ENCODE results near the gene TINCR.
"Not testable (repeated sequence)": the region's sequence is repeated elsewhere in the genome, so short reads cannot be mapped to it uniquely, and the experiment has no call there.

Gene TINCR

DNA sequence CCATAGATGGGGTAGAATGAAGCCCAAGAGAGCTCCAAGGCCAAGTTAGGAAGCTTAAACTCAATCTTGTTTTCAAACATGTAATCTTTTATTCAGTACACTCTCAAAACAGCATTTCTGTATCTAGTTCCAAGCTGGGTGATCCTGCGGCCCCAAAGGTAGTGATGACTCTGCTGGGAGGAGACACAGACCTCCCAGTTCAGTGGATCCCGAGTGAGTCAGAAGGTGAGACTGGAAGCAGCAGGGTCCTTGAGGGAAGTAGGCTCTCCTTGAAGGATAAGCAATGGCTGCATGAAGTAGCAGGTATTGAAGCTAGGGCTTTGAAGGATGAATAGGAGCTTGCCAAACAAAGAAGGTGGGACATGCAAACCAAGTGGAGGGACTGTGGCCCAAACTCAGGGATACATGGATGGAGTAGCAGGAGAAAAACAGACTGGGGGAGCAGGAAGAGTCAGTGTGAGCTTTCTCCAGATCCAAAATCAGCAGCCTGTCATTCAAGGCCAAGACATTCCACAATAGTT lies 9.6 kb downstream of the TINCR start:
- DNase-seq (ENCODE audit: low spot score) = no peak

DNA sequence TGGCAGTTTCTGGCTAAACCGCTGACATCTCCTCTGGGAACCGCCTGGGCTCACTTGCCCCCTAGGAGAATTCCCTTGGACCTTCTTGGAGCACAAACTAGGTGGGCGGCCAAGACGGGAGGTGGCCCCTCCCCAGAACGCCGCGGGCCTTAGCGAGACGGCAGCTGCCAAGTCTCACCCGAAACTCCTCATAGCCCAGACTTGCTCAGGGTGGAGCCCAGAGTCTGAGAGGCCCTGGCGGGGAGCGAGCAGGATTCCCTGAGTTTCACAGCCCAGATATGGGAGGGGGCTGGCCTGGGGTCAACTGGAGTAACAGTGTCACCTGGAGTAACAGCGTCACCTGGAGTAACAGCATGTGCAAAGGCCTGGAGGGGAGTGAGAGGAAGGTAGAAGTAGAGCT lies 10.1 kb downstream of the TINCR start:
- no peak for DNase-seq (ENCODE audit: low spot score)

DNA sequence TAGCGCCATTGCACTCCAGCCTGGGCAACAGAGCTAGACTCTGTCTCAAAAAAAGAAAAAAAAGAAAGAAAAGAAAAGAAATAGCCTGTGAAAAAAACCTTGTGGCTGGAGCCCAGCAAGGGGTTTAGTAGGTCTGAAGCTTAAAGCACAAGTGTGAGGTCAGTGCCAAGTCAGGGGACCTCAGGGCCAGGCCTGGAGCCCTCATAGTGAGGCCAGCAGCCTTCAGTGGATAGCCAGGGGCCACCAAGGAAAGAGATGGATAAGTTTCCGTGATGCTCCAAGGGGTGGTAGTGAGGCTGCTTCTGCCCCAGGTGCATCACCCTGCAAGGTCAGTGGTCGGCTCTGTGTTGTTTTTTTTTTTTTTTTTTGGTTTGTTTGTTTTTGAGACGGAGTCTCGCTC lies 12.9 kb downstream of the TINCR start:
- DNase-seq (ENCODE audit: low spot score) = no peak

DNA sequence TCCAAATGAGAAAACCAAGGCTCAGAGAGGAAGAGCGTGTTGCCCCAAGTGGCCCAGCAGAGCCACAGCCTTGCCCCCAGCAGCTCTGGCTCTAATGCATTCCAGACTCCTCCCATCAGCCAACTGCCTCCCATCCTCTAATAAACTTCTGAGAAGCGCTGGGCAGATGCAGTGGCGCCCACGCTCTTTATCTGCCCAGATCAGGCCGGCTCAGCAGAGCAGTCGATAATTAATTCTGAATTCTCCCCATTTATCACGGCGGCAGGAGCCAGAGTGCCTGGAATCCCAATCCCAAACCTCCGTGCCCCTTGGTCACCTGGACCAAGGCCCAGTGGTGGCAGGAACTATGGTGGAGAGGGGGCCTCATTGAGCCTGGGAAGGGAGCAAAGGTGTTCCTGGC lies 13.9 kb downstream of the TINCR start:
- no peak for DNase-seq (ENCODE audit: low spot score)

DNA sequence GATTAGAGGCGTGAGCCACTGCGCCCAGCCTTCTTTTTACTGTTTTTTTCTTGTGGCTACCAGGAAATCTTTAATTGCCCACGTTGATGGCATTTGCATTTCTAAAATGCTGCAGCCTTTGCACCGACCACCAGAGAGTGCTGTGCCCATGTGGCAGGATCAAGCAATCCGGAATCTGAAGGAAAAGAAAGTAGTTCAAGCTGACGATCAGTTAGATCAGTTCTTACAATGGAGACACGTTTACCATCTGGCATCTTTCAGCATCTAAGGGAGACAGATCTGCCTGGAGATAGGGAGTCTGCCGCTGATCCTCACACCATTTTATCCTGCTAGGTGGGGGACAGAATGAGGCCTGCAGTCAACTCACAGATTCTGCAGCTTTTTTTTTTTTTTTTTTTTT lies 19.9 kb downstream of the TINCR start:
- peak; percentile 69 for DNase-seq (ENCODE audit: low spot score)

DNA sequence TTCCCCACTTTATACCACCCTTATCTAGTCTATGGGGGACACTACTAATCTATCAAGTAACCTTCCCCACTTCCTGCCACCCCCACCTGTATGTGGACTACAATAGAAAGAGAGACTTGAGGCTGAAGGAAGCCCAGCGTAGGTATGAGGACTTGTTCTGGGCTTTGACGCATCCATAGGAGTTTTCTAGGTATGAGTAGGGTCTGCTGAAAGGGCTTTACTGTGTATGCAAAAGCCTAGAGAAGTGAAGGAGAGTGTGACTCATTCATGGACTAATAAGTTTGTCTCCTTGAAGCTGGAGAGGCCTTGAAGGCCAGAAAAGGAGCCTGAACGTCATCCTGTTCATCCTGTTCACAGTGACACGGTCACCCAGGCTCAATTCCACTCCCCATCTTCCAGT lies 21.8 kb downstream of the TINCR start:
- no peak for DNase-seq (ENCODE audit: low spot score)

DNA sequence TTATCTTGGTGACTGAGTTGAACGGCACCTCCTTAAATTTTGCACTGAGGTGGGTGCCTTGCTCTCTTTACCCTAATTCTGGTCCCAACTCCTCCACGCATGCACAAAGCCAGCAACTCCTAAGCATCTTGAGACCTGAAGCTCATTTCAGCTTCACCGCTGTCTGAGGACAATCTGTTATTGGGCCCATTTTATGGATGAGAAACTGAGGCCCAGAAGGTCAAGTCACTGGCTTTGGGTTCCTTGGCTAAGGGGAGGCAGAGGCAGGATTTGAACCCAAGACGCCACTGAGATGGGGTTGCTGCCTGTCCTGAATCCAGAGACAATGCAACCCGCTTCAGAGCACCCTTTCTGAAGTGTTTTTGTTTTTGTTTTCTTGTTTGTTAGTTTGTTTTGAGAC lies 22.7 kb downstream of the TINCR start:
- no peak for DNase-seq (ENCODE audit: low spot score)

DNA sequence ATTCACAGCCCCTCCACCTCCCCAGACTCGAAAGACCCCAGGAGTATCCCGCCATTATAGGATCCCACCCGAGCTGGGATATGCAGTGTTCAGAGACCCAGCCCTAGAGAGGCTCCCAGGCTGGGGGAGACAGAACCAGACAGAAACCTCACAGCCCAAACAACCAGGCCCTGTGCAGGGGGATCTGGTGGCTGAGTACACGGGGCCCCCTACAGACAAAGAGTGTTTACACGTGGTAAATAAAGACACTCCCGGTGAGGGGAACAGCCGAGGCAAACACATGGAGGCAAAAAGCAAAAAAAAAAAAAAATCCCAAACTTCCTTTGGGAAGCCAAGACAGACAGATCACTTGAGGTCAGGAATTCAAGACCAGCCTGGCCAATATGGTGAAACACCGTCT lies 25.1 kb downstream of the TINCR start:
- DNase-seq (ENCODE audit: low spot score) = no peak

DNA sequence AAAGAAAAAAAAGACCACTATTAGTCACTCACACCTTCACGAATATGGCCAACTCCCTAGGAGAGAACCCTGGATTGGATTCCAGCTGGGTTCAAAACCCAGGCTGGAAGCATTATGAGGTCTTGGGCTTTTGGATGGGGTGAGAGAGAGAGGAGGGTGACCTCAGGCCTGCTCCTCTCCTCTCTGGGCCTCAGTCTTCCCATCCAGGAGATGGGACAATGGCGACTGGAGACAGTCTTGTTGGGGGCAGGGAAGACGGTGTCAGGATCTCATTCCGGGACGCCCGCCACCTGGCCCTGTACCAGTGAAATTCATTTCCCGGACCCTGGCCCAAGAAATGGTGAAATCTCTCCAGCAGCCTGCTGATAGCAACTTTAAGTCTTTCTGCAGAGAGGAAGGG lies 26.3 kb downstream of the TINCR start:
- no peak for DNase-seq (ENCODE audit: low spot score)

DNA sequence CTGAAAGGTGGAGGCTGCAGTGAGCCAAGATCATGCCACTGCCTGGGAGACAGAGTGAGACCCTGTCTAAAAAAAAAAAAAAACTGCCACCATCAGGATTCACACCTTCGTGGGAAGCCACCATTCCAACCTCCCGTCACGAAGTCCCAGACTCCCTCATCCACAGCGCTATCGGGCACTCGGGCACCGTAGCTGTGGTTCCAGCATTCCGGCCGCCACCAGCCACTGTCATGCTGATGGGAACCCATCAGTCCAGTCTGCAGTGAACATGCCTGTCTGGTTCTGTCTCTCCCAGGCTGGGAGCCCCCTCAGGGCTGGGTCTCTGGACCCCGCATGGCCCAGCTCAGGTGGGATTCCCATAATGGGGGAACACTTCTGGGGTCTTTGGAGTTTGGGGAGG lies 27.5 kb downstream of the TINCR start:
- DNase-seq (ENCODE audit: low spot score) = no peak

DNA sequence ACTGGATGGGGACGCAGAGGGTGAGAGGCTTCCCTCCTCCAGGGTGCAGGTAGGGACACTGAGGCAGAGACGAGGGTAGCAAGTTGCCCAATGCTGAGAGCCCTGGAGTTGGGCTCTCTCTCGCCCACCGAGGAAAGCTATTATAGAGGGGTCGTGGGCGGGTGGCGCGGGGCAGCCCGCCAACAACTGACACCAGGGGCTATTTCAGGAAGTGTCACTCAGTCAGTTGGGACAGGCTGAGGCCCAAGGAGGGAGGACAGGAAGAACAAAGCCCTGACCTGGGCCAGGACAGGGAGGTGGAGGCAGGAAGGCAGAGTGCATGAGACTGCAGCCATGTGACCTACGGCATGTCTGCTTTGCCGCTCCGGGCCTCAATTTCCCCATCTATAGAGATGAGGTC lies 29.9 kb downstream of the TINCR start:
- DNase-seq (ENCODE audit: low spot score) = no peak

DNA sequence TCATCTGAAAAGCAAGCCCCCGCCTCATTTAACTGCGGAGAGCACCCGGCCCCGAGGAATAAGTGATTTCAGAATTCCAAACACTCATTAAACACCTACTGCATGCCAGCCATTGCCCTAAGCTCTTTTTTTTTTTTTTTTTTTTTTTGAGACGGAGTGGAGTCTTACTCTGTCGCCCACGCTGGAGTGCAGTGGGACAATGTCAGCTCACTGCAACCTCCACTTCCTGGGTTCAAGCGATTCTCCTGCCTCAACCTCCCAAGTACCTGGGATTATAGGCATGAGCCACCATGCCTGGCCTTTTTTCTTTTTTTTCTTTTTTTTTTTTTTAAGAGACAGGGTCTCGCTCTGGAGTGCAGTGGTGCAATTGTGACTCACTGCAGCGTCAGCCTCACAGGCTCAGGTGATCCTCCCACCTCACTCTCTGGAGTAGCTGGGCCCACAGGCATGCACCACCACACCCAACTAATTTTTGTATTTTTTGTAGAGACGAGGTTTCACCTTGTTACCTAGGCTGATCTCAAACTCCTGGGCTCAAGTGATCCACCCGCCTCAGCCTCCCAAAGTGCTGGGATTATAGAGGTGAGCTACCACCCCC lies 30.7 kb downstream of the TINCR start:
- DNase-seq (ENCODE audit: low spot score) = not testable (repeated sequence)

DNA sequence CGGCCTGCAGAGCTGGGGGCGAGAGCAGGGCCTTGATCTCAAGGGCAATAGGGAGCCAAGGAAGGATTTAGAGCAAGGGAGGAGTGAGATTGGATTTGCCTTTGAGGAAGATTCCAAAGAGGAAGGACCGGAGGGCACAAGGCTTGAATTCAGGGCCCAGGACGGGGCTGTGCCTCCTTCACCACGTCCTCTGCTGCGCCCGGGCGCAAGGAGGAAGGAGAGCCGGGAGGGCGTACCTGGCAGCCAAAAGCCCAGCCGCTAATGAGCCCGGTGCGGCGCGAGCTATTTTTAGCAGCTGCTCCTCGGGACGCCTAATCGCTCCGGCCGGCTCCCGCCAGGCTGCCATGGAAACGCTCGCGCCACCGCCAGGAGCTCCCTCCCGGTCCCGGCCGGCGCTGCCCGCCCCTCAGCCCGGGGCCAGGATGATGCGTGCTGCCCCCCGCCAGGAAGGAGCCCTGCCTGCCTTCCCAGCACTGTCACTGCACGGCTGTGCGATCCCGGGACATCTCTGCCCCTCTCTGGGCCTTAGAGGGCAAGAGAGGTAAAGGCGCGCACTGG lies 31.3 kb downstream of the TINCR start:
- DNase-seq (ENCODE audit: low spot score) = no peak

DNA sequence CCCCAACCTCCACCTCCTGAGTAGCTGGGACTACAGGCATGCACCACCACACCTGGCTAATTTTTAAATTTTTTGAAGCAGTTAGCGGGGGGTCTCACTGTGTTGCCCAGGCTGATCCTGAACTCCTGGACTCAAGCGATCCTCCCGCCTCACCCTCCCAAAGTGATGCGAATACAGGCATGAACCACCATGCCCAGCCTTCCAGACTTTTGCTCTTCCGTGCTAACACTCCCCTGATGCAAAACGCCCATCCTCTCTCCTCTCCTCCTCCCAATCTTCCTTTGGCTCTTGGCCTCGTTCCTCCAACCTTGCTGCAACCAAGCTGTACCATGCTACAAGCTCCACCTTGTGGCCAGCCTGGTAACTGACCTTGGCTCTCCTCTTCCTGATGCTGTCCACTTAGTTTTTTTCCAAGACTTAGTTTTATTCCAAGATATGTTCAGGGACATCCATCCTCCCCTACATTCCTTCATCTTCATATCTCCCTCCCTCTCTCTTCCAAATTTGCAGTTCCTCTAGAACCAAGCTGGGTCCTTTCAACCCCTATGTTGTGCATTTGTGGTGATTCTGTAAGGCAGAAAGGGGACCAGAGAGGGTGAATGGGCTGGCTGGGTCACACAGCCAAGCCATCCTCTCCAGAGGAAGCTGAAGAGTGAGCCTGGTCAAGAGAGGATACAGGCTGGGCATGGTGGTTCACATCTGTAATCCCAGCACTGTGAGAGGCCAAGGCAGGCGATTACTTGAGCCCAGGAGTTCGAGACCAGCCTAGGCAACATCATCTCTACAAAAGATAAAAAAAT lies 32.8 kb downstream of the TINCR start:
- no peak for DNase-seq (ENCODE audit: low spot score)

DNA sequence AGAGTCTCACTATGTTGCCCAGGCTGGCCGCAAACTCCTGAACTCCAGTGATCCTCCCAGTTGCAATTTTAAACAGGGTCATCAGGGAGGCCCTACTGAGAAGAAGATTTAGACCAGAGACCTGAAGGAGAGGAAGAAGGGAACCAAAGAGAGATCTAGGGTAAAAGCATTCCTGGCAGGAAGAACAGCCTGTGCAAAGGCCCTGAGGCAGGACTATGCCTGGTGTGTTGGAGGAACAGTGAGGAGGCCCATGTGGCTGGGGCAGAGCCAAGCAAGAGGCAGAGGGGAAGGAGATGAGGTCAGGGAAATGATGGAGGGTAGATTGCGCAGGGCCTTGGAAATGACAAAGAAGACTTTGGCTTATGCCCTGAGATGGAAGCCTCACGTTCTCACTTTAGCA lies 34.5 kb downstream of the TINCR start:
- no peak for DNase-seq (ENCODE audit: low spot score)

DNA sequence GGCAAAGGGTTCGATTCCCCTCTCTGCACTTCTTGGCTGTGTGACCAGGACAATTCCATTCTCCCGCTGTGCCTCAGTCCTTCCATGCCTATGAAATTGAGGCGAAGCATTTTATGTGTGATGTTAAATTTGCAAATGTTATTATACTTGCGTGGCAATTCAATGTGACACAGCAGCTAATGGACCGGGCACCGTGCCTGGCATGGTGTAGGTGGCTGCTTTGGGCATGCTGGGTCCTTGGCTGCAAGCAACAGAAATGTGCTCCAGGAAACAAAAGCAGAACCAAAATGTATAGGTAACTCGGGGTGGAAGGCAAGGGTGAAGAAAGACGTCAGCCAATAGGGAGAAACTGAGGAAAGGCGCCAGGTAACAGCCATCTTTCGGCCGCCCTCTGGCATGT lies 37.1 kb downstream of the TINCR start:
- no peak for DNase-seq (ENCODE audit: low spot score)

DNA sequence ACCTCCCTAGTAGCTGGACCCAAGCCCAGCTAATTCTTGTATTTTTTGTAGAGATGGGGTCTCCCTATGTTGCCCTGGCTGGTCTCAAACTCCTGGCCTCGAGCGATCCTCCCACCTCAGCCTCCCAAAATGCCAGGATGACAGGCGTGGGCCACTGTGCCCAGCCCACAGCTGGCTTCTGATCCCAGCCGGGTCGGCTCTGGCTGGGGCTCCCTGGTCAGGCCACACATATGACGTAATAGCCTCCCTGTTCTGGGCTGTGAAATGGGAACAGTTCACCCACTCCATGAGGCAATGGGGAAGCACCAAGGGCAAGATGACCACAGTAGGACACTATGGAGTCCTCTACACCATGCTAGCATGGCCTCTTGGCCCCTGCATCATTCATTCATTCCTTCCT lies 41.1 kb downstream of the TINCR start:
- no peak for DNase-seq (ENCODE audit: low spot score)

DNA sequence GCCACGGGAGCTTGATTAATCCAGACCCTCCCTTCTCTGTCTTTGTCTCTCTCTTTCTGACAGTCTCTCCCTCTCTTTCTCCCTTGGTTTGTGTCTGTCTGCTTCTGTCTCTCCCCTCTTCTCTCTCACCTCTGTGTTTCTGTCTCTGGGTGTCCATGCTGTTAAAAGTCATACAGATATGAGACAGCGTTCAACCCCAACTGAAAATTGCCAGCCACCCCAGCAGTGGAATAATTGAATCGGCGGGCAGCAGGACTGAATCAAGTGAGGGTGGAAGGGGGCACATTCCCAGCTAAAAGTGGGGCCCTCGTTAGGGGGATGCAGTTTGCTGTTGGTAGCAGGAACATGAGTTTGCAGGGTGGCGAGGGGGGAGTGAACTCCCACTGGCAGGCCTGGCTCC lies 43.7 kb downstream of the TINCR start:
- no peak for DNase-seq (ENCODE audit: low spot score)

DNA sequence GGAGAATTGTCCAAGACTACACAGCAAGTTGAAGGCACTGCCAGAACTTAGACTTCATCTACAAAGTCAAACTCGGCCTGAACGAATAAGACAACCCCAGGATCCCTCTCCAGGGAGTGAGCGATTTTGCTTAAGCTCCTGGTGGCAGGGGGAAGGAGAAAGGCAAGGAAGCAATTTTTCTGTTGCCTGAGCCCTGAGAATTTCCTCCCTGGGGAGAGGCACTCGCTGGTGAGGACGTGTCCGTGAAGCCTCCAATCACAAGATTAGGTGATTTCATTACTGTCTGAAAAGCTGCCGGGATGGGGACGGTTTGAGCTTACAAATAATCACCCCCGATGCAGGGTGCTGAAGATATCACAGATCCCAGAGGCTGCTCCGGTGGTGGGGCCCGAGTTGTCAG lies 45.6 kb downstream of the TINCR start:
- DNase-seq (ENCODE audit: low spot score) = no peak

DNA sequence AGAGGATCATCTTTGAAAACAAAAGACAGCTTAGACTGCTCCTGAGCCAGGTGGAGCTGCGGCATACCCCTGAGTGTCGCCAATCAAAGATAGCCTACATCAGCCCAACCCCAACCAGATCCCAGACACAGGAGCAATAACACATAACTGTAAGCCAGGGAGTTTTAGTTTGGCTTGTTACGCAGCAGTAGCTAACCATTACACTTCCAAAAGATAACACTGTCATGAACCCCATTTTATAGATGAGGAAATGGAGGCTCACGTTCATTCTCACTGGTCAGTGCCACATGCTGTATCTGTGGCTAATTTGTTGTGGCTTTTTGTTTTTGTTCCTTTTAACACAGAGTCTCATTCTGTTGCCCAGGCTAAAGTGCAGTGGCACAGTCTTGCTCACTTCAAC lies 47.3 kb downstream of the TINCR start:
- DNase-seq (ENCODE audit: low spot score) = no peak

DNA sequence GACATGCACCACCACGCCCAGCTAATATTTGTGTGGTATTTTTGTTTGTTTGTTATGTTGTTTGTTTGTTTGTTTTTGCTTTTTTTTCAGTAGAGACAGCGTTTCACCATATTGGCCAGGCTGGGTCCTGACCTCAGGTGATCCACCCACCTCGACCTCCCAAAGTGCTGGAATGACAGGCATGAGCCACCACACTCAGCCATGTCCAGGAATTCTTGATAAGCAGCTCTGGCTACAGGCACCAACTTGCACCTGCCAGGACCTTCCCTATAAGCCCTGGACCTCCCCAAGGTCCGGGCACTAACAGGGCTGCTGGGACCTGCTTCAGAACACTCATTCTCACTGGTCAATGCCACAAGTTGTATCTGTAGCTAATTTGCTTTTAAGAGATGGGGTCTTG lies 48.7 kb downstream of the TINCR start:
- DNase-seq (ENCODE audit: low spot score) = no peak

DNA sequence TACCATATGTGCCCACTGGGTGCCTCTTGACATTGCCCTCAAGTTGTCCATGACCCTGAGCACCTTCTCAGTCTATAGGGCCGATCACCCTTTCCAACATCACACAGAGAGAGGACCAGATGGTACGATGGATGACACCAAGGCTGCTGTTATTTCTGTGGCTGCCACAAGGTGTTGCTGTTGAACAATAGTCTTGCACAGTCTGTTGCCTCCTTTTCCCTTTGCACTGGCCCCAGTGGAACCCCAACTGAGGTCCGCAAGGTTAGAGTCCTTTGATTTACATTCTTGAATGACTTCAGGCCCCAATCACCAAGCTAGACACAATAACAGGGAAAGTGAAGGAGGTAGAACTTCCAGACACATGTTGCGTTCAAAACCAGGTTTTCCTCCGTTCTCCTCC lies 52.0 kb downstream of the TINCR start:
- no peak for DNase-seq (ENCODE audit: low spot score)

DNA sequence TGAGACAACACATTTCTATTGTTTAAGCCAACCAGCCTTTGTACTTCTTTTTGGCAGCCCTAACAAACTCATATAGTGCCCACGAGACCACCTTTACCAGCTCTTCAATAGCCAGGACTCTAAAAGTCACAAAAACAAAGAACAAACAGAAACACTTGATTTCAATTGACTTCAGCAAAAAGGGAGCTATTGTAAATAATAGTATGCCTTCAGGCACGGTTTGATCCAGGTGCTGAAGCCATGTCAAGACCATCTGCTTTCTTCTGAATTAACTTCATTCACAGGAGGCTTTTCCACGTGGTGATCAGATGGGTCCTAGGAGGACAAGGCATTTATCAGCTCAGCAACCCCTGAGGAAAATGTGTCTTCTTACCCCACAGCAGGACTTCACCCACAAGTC lies 53.8 kb downstream of the TINCR start:
- DNase-seq (ENCODE audit: low spot score) = no peak

DNA sequence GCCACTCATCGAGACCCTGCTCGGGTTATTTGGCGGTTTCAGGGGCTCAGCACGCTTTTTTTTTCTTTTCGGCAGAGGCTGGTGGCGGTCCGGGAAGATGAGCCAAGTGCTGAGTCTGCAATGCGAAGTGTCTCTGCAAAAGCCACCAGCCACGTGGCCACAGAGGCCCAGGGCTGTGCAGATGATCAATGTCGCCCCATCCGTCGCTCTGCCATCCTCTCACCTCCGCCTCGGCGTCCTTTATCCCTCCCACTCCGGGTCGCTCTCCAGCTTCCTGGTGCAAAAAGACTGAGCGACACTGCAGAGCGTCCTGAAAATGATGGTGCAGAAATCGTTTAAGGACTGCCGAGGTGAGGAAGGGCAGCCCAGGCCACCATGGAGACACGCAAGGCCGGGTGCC lies 55.0 kb downstream of the TINCR start:
- no peak for DNase-seq (ENCODE audit: low spot score)
